GM12875 (cell line): ENCODE data around the gene SF3A1.

ENCODE experiments used
- H3K4me3 ChIP-seq: one replicate; pipeline ENCODE4 v1.5.1; 2011; ENCODE audit warnings: low read depth, low read length, control low read depth
- CTCF ChIP-seq: IDR thresholded peaks from 2 replicates; pipeline ENCODE4 v1.5.1; 2011; ENCODE audit warnings: low read depth, mild to moderate bottlenecking, control low read depth, inconsistent platforms, low read length, moderate library complexity, borderline replicate concordance; ENCODE audit not compliant: insufficient read depth

Gene SF3A1

GRCh38 chr22:30326706-30327362, 29.9 kb downstream of the SF3A1 start, which contains the start of gene TBC1D10A:
TSS of gene TBC1D10A (minus strand) at chr22:30326941. CDS start at chr22:30326881, 60 bp downstream.
- H3K4me3 ChIP-seq, result peak within 1 kb of the TSS; percentile 93
- no peak for TF ChIP-seq CTCF

- TF ChIP-seq CTCF, result no peak
Observed at GRCh38 chr22:30326255-30326705, 30.4 kb downstream of the SF3A1 start.

GRCh38 chr22:30325724-30326254, 30.9 kb downstream of the SF3A1 start:
- no peak for TF ChIP-seq CTCF
- peak overlapping the region; percentile 93 for H3K4me3 ChIP-seq

More at GRCh38 chr22:30326255-30326705, 30.4 kb downstream of the SF3A1 start:
- H3K4me3 ChIP-seq, result peak overlapping the region; percentile 93

GRCh38 chr22:30325065-30325720, 31.5 kb downstream of the SF3A1 start:
- no peak for TF ChIP-seq CTCF
- H3K4me3 ChIP-seq, result peak overlapping the region; percentile 16

- no peak overlapping the region for H3K4me3 ChIP-seq
- no peak for TF ChIP-seq CTCF
Observed at GRCh38 chr22:30324014-30324730, 32.5 kb downstream of the SF3A1 start.

- no peak for TF ChIP-seq CTCF
Observed at GRCh38 chr22:30323246-30323645, 33.4 kb downstream of the SF3A1 start.

More at GRCh38 chr22:30323246-30323645, 33.4 kb downstream of the SF3A1 start:
- no peak overlapping the region for H3K4me3 ChIP-seq
